Measurements from ENCODE around the gene SPINK1. TPM values are rescaled to one million over a fixed set of nuclear protein-coding genes. Genes with fewer than 3 reads are reported as not detected.
"Not testable (repeated sequence)": the region's sequence is repeated elsewhere in the genome, so short reads cannot be mapped to it uniquely, and the experiment has no call there.

Gene SPINK1
- total RNA-seq, 1 experiment from 2014 or later: not detected

- DNase-seq (ENCODE audit: low read depth): peak; percentile 77
Measured at GRCh38 chr5:147809830-147810666, 21.4 kb downstream of the SPINK1 start.

GRCh38 chr5:147805030-147805454 is 26.4 kb downstream of the SPINK1 start:
- DNase-seq (ENCODE audit: low read depth): no peak

GRCh38 chr5:147804334-147804733 is 27.1 kb downstream of the SPINK1 start:
- peak; percentile 6 for DNase-seq (ENCODE audit: low read depth)

- peak; percentile 15 for DNase-seq (ENCODE audit: low read depth)
Measured at GRCh38 chr5:147803926-147804325, 27.5 kb downstream of the SPINK1 start.

GRCh38 chr5:147803161-147803560 is 28.3 kb downstream of the SPINK1 start:
- not testable (repeated sequence) for DNase-seq (ENCODE audit: low read depth)

GRCh38 chr5:147801461-147801860 is 30.0 kb downstream of the SPINK1 start:
- DNase-seq (ENCODE audit: low read depth): no peak

GRCh38 chr5:147800491-147800890 is 31.0 kb downstream of the SPINK1 start:
- DNase-seq (ENCODE audit: low read depth): no peak

- no peak for DNase-seq (ENCODE audit: low read depth)
Measured at GRCh38 chr5:147796556-147797308, 34.7 kb downstream of the SPINK1 start.

- DNase-seq (ENCODE audit: low read depth): no peak
Measured at GRCh38 chr5:147791181-147791580, 40.3 kb downstream of the SPINK1 start.

GRCh38 chr5:147789820-147790219 is 41.7 kb downstream of the SPINK1 start:
- DNase-seq (ENCODE audit: low read depth): no peak

- no peak for DNase-seq (ENCODE audit: low read depth)
Measured at GRCh38 chr5:147788023-147788422, 43.4 kb downstream of the SPINK1 start.

GRCh38 chr5:147786142-147786541 is 45.3 kb downstream of the SPINK1 start:
- no peak for DNase-seq (ENCODE audit: low read depth)

- no peak for DNase-seq (ENCODE audit: low read depth)
Measured at GRCh38 chr5:147784146-147784987, 47.1 kb downstream of the SPINK1 start.

- DNase-seq (ENCODE audit: low read depth): peak; percentile 81
Measured at GRCh38 chr5:147782110-147783028, 49.1 kb downstream of the SPINK1 start, which contains the start of gene JAKMIP2. TSS of gene JAKMIP2 (minus strand) at chr5:147782728. CDS start at chr5:147671806, 110,922 bp downstream.

- no peak for DNase-seq (ENCODE audit: low read depth)
Measured at GRCh38 chr5:147780924-147781573, 50.4 kb downstream of the SPINK1 start.

GRCh38 chr5:147779694-147780093 is 51.8 kb downstream of the SPINK1 start:
- DNase-seq (ENCODE audit: low read depth): no peak

GRCh38 chr5:147776989-147777388 is 54.5 kb downstream of the SPINK1 start:
- no peak for DNase-seq (ENCODE audit: low read depth)

Data from M059J (cell line).